Gastroesophageal sphincter (tissue), 4 donors: Measurements from ENCODE around the gene CCDC97. TPM values are rescaled to one million over a fixed set of nuclear protein-coding genes. Genes with fewer than 3 reads are reported as not detected.
A peak's percentile ranks its signal among the peaks of the same experiment; 100 is the strongest.

Source experiments
- ATAC-seq: fragments of 150-250 bp; one replicate; pipeline ENCODE4 v1.9.1; 2016; ENCODE audit warnings: mild to moderate bottlenecking, moderate library complexity
- H3K27ac ChIP-seq, 4 donors: fragments of 200-600 bp; sonication (generic) in 3 of 4; 1 replicate in 3 of 4; 2 replicates in 1 of 4; pipeline ENCODE4 v1.5.1; 2016 to 2019
- H3K27me3 ChIP-seq: fragments of 200-600 bp; sonication (generic); one replicate; pipeline ENCODE4 v1.5.1; 2019
- H3K36me3 ChIP-seq, 2 donors: fragments of 200-600 bp; sonication (generic); one replicate each; pipeline ENCODE4 v1.5.1; 2019; ENCODE audit warnings: control low read depth in 1 of 2
- H3K4me1 ChIP-seq, 3 donors: fragments of 200-600 bp; sonication (generic); 1 replicate in 2 of 3; 2 replicates in 1 of 3; pipeline ENCODE4 v1.5.1; 2016 to 2019; ENCODE audit warnings: control low read depth in 2 of 3
- H3K4me3 ChIP-seq, 2 donors: fragments of 200-600 bp; sonication (generic); one replicate each; pipeline ENCODE4 v1.5.1; 2019; ENCODE audit warnings: mild to moderate bottlenecking in 1 of 2, moderate library complexity in 1 of 2
- H3K9me3 ChIP-seq, 3 donors: fragments of 200-600 bp; sonication (generic); one replicate each; pipeline ENCODE4 v1.5.1; 2017 to 2019; ENCODE audit warnings: control low read depth in 2 of 3
- CTCF ChIP-seq, 4 experiments: fragments of 200-600 bp in 2 of 4; fragments of 450-650 bp in 2 of 4; sonication (generic) in 1 of 4; IDR thresholded peaks; one replicate each; pipeline ENCODE4 v1.5.1; 2017 to 2019; ENCODE audit warnings: antibody characterized with exemption in 4 of 4, mild to moderate bottlenecking in 2 of 4, moderate library complexity in 2 of 4
- EP300 ChIP-seq: sonication (generic); formaldehyde crosslinking; IDR thresholded peaks from one replicate; pipeline ENCODE4 v1.6.1; 2017; ENCODE audit warnings: antibody characterized with exemption, mild to moderate bottlenecking
- POLR2A ChIP-seq, 2 donors: fragments of 450-650 bp; IDR thresholded peaks; one replicate each; pipeline ENCODE4 v1.6.1; 2017; ENCODE audit warnings: antibody characterized with exemption in 2 of 2, mild to moderate bottlenecking in 2 of 2, moderate library complexity in 1 of 2
- POLR2AphosphoS5 ChIP-seq: sonication (generic); formaldehyde crosslinking; IDR thresholded peaks from one replicate; pipeline ENCODE4 v1.6.1; 2017; ENCODE audit warnings: antibody characterized with exemption
- WGBS, 2 donors: methylation state at CpG; one replicate each; pipeline ENCODE4 v1.1.5; 2018; ENCODE audit warnings: low coverage in 1 of 2; 5-methylcytosine and 5-hydroxymethylcytosine counted together
- total RNA-seq, 4 donors: library from RNA; depleted of rRNA; stranded (reverse); fragments of >200 nt; gene quantifications; one replicate each; pipeline ENCODE4 v1.1.0, GENCODE V29; 2016

The CCDC97 gene
- total RNA-seq, 4 donors from 2014 or later: 11.6 to 18.9 (median 15.9) TPM

GRCh38 chr19:41321204-41321599 is 11.2 kb downstream of the CCDC97 start:
- TF ChIP-seq POLR2A (IDR thresholded peaks at IDR 0.05): no peak
- TF ChIP-seq POLR2AphosphoS5: no peak
- no peak for TF ChIP-seq EP300
- no peak for TF ChIP-seq CTCF (IDR thresholded peaks at IDR 0.05)

GRCh38 chr19:41321600-41322270 is 11.8 kb downstream of the CCDC97 start:
- Histone ChIP-seq H3K27me3 (no peaks in the 10 kb centered on the region), H3K27ac (peak overlapping the region in 3 of 4 donors; percentile 84 to 90 (median 86)), H3K4me3 (no peak overlapping the region), H3K36me3 (peaks cover 0 to 56% of the 10 kb centered on the region in 2 donors), H3K4me1 (peaks cover 2 to 57% (median 49%) of the 10 kb centered on the region in 3 donors), H3K9me3 (no peaks in the 10 kb centered on the region)
- ATAC-seq: no peak
- TF ChIP-seq CTCF (IDR thresholded peaks at IDR 0.05): peak in 3 of 4 experiments; percentile 67 to 76 (median 76)
- no peak for TF ChIP-seq POLR2A (IDR thresholded peaks at IDR 0.05)
- 49 to 70% methylated on average over 2 to 5 of the region's 10 CpGs for WGBS, 2 donors

More at GRCh38 chr19:41321204-41321599, 11.2 kb downstream of the CCDC97 start:
- no peaks in the 10 kb centered on the region for H3K9me3 ChIP-seq
- peak overlapping the region in 3 of 4 donors; percentile 84 to 90 (median 86) for H3K27ac ChIP-seq
- WGBS, 2 donors: no CpG with 5 or more reads among the region's 7 CpGs
- ATAC-seq: no peak
- peaks cover 0 to 61% of the 10 kb centered on the region in 2 donors for H3K36me3 ChIP-seq
- H3K4me3 ChIP-seq: no peak overlapping the region
- no peaks in the 10 kb centered on the region for H3K27me3 ChIP-seq
- H3K4me1 ChIP-seq: peaks cover 2 to 52% (median 45%) of the 10 kb centered on the region in 3 donors

GRCh38 chr19:41322451-41322850 is 12.5 kb downstream of the CCDC97 start:
- WGBS, 2 donors: no CpG with 5 or more reads among the region's 11 CpGs
- H3K36me3 ChIP-seq: peaks cover 0 to 49% of the 10 kb centered on the region in 2 donors
- H3K4me3 ChIP-seq: no peak overlapping the region
- H3K4me1 ChIP-seq: peaks cover 2 to 64% (median 54%) of the 10 kb centered on the region in 3 donors
- no peaks in the 10 kb centered on the region for H3K9me3 ChIP-seq
- ATAC-seq: no peak
- TF ChIP-seq EP300 (no peak), POLR2AphosphoS5 (no peak), POLR2A (IDR thresholded peaks at IDR 0.05) (no peak), CTCF (IDR thresholded peaks at IDR 0.05) (no peak)
- no peaks in the 10 kb centered on the region for H3K27me3 ChIP-seq
- peak overlapping the region in 3 of 4 donors; percentile 84 to 90 (median 86) for H3K27ac ChIP-seq

- WGBS, 2 donors: 28 to 60% methylated on average over 1 to 7 of the region's 7 CpGs
These were observed 13.1 kb downstream of the CCDC97 start for GRCh38 chr19:41323023-41323422.

More at GRCh38 chr19:41323023-41323422, 13.1 kb downstream of the CCDC97 start:
- Histone ChIP-seq H3K9me3 (no peaks in the 10 kb centered on the region), H3K4me1 (peaks cover 2 to 70% (median 58%) of the 10 kb centered on the region in 3 donors), H3K36me3 (peaks cover 0 to 43% of the 10 kb centered on the region in 2 donors), H3K27ac (peak overlapping the region; percentile 27 to 90 (median 85)), H3K27me3 (no peaks in the 10 kb centered on the region), H3K4me3 (no peak overlapping the region)
- TF ChIP-seq EP300: no peak
- TF ChIP-seq POLR2AphosphoS5: no peak
- no peak for TF ChIP-seq CTCF (IDR thresholded peaks at IDR 0.05)
- no peak for TF ChIP-seq POLR2A (IDR thresholded peaks at IDR 0.05)
- no peak for ATAC-seq
